ENCODE results near the gene SLC25A29.
A peak's percentile ranks its signal among the peaks of the same experiment; 100 is the strongest.
"Not testable (repeated sequence)": the region's sequence is repeated elsewhere in the genome, so short reads cannot be mapped to it uniquely, and the experiment has no call there.

SLC25A29 gene

GRCh38 chr14:100309028-100309737, 2.9 kb upstream of the SLC25A29 start:
- no peak for DNase-seq

- DNase-seq: not testable (repeated sequence)
Measured at GRCh38 chr14:100308427-100308792, 2.2 kb upstream of the SLC25A29 start.

DNA sequence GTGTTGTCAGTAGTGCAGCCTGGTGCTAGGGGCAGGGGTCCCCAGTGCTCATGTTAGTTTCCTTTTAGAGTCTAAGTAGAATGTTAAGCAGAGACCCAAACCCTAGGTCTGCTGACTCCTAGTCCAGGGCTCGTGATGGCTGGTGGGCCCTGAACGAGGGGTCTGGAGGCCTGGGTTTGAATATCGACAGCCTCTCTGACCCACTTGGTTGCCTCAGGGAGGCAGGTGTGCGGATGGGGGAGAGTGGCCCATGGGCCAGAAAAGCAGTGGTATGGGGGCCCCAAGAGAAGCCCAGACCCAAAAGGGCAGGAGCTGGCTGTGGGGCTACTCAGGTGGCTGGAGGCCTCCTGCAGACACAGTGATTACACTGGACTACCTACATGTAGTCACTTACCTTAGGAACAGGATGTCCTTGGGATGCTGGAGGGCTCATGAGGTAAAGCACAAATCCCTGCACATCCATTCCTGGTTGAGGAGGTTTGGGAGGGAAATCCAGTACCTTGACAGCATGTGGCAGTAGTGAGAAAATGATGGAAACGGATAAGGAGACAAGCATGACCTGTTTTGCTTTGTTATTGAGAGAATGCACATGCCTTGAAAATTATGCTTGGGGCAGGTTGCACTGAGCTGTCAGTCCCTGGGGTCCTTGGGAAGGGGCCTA, 1.7 kb upstream of the SLC25A29 start:
- DNase-seq: no peak

- DNase-seq: no peak
Measured at GRCh38 chr14:100306998-100307765, 938 bp upstream of the SLC25A29 start.

- DNase-seq: no peak
Measured at GRCh38 chr14:100305324-100306100, 732 bp downstream of the SLC25A29 start.

GRCh38 chr14:100304825-100305323, 1.4 kb downstream of the SLC25A29 start:
- no peak for DNase-seq

GRCh38 chr14:100303925-100304324, 2.3 kb downstream of the SLC25A29 start:
- DNase-seq: no peak

GRCh38 chr14:100303179-100303578, 3.1 kb downstream of the SLC25A29 start:
- peak; percentile 21 for DNase-seq

DNA sequence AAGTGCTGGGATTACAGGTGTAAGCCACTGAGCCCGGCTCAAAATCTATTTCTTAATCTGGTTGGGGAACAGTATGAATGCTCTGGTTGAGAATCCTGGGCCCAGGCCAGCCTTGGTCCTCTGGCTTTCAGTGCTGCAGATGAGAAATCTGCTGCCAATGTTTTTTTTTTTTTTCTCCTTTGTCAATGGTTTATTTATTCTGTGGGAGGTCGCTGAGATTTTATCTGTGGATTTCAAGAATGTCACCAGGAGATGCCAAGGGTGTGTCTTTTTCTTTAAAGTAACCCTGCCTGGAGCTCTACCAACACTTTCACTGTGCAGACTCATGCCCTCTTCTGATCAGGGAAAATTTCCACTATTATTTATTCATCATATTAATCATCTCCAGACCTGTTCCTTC, 3.6 kb downstream of the SLC25A29 start:
- DNase-seq: no peak

GRCh38 chr14:100299238-100299560, 7.0 kb downstream of the SLC25A29 start:
- DNase-seq: no peak

- DNase-seq: no peak
Measured at GRCh38 chr14:100298551-100299237, 7.5 kb downstream of the SLC25A29 start.

DNA sequence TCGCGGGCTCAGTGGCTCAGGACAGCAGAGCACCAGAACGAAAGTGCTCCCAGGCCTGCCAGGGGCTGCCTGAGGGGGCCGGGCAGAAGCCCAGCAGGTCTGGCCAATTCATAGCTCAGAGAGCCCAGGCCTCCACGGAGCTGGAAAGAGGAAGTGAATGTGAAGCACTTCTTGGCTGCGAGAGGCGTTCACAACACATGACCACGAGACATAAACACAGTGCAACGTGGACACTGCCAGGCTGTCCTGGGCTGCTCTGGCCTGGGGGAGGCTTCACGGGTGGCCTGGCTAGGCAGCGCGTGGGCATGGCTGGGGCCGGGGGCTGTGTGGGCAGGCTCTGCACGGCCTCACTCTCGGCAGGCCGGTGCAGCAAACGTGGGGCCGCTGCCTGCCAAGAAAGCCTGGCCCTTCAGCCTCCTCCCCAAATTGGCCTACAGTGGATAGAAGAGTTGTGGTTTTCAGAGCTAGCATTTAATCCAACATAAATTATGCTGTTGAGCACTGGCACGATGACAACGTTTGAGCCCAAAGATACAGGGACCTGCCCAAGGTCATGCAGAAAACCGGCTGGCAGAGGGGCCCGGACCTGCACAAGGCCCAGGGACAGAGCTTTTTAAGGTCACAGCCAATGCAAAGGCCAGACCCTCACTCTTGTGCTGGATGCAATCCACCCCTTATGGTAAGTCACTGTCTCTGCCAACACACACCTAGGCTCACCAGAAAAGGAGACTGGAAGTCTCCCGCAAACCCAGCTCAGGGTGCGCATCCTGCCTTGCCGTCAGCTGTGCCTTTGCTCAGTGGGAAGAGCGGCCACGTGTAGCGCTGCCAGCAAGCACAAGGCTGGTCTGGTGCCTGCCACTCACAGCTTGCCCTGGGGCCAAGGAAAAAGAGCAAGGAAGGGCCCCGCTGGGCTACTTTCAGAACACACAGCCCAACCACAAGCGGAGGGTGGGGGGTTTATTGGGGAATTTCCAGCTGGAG, 8.6 kb downstream of the SLC25A29 start:
- peak; percentile 82 for DNase-seq

GRCh38 chr14:100296729-100297128, 9.5 kb downstream of the SLC25A29 start:
- not testable (repeated sequence) for DNase-seq

DNA sequence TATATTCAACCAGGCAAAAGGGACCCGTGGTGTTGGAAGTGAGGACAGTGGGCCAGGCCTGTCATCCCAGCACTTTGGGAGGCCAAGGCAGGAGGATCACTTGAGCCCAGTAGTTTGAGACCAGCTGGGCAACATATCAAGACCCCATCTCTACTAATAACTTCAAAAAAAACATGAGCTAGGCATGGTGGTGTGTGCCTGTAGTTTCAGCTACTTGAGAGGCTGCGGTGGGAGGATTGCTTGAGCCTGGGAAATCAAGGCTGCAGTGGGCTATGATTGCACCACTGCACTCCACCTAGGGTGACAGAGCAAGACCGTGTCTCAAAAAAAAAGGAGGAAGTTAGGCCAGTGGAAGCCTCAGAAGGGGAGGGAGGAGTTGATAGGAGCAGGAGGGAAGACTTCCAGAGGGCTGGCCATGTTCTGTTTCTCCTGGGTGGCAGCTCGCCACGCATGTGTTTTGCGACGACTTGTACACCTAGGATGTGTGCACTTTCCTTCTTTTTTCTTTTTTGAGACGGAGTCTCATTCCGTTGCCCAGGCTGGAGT, 10.1 kb downstream of the SLC25A29 start:
- DNase-seq: no peak

GRCh38 chr14:100295376-100296105, 10.7 kb downstream of the SLC25A29 start:
- no peak for DNase-seq

DNA sequence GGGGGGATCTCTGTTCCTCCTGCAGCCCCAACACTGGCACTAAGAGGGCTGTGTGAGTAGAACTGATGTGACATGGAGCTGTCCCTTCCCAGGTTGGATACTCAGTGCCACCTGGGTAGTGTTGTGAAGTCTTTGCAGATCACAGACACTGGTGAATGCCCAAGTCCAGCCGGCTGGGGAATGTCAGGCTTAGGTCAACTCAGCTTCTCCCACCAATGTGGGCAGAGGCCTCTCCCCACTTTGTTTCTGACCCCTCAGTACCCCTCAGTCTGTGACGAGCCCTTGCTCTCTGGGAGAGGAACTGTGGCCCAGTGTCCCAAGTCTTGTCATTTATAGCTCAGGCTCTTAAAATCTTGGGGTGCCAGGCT, 11.3 kb downstream of the SLC25A29 start:
- no peak for DNase-seq

DNA sequence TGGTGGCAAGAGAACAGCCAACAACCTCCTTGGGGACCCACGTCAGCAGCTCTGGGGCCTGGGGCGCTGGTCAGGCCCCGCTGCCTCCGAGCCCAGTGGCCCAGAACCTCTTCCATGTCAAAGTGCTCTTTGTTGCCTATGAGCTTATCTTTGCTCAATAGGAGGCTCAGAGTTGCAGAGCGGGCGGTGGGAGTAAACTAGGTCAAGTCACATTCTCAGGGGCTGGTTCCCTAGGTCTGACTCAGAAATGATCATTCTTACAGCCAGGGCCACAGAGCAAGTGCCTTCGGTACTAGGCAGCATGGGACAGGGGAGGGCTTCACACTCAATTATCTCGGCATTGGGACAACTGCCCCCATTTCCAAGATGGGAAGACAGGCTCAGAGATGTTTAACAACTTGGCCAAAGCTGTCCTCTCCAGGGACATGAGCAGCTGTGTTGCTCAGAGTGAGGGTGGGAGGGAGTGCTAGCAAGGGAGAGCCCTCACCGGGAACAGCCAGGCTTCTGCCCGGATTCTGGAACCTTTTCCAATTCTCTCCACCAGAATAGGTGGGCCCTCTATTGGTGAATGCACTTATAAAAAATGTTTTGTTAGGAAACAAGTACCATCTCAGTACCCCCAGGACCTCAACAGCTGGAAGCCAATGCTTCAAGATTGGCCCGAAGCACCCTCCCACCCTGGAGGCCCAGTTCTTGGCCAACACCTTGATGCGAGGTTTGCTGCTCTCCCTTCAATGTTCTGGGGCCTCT, 11.9 kb downstream of the SLC25A29 start:
- DNase-seq: no peak

- no peak for DNase-seq
Measured at GRCh38 chr14:100293497-100294212, 12.6 kb downstream of the SLC25A29 start.
